Psoas muscle (tissue), 8 donors: ENCODE data around the gene PRDM2. TPM values are rescaled to one million over a fixed set of nuclear protein-coding genes. Genes with fewer than 3 reads are reported as not detected.

Source experiments
- ATAC-seq, 4 donors: fragments of 200-7000 bp; cut with Tn5 transposase; one replicate each; pipeline ENCODE4 v1.9.1; 2020; ENCODE audit warnings: moderate library complexity in 3 of 4, mild to moderate bottlenecking in 2 of 4
- DNase-seq, 2 donors: peaks; one replicate each; pipeline ENCODE4 v3.0.0-alpha.2; 2020
- H3K27ac ChIP-seq: fragments of 200-600 bp; one replicate; pipeline ENCODE4 v1.8.0; 2022
- H3K27me3 ChIP-seq, 3 donors: fragments of 200-600 bp in 1 of 3; one replicate each; pipeline versions ENCODE4 v1.6.1 to v1.8.0; 2013 to 2022; ENCODE audit warnings: low read length in 2 of 3, mild to moderate bottlenecking in 2 of 3, moderate library complexity in 1 of 3; ENCODE audit not compliant: insufficient read depth in 3 of 3
- H3K36me3 ChIP-seq, 2 donors: fragments of 200-600 bp in 1 of 2; one replicate each; pipeline versions ENCODE4 v1.6.1 to v1.8.0; 2013 to 2022; ENCODE audit warnings: low read depth in 1 of 2, mild to moderate bottlenecking in 1 of 2, moderate library complexity in 1 of 2; ENCODE audit not compliant: insufficient read depth in 1 of 2
- H3K4me1 ChIP-seq: fragments of 200-600 bp; one replicate; pipeline ENCODE4 v1.8.0; 2022
- H3K4me3 ChIP-seq: fragments of 200-600 bp; one replicate; pipeline ENCODE4 v1.8.0; 2022; ENCODE audit warnings: mild to moderate bottlenecking
- H3K9me3 ChIP-seq: fragments of 200-600 bp; one replicate; pipeline ENCODE4 v1.8.0; 2022
- WGBS, 3 donors: extraction: QIAGEN DNeasy Blood & Tissue Kit; methylation state at CpG; one replicate each; pipeline versions ENCODE4 v1.1.6 to v1.1.7; 2013; 5-methylcytosine and 5-hydroxymethylcytosine counted together
- intact Hi-C, 2 donors: fragments of 100-400 bp; cut with DNase I; formaldehyde crosslinking; loops; one replicate each; pipeline versions ENCODE4 v1.11.0 to v1.14.2; 2022
- polyA plus RNA-seq, 3 donors: library from polyadenylated mRNA; stranded (reverse); fragments of 200-250 nt; gene quantifications; one replicate each; pipeline ENCODE4 v1.2.3, GENCODE V29; 2013
- total RNA-seq, 4 donors: library from RNA; stranded (reverse); fragmentation: NEBNext Ultra II Directional in 2 of 4; extraction: Animal tissue kit (Norgen Biotek cat#: 25700) in 2 of 4; gene quantifications; one replicate each; pipeline versions ENCODE4 v1.2.1 to v1.2.4, GENCODE V29; 2021 to 2023
- TF ChIP-seq, protein P1 (sequence below): fragments of 200-600 bp; IDR thresholded peaks from one replicate; pipeline ENCODE4 v1.8.0; 2022; ENCODE audit warnings: antibody characterized with exemption
- donor health status: healthy with polysubstance abuse.
- donor health status: DM: no; HTN: no; CAD: no; lungs with moderate emphysema.
- donor health status: Bipolar disorder and iron deficiency.
- donor health status: healthy.
- donor health status: DM: yes; HTN: yes; CAD: no.
- donor health status: DM: no; HTN: no; CAD: no.
- donor health status: DM: no; HTN: no; CAD: no.
- donor health status: DM: yes; HTN: yes; CAD: no.

PRDM2 gene
- total and polyA plus RNA-seq, 7 donors = 12.1 to 84.3 (median 44.3) TPM

- Histone ChIP-seq H3K4me3 (no peak overlapping the region), H3K4me1 (no peaks in the 10 kb centered on the region), H3K9me3 (no peaks in the 10 kb centered on the region), H3K36me3 (peaks cover 0 to 28% of the 10 kb centered on the region in 2 donors), H3K27ac (no peak overlapping the region), H3K27me3 (no peaks in the 10 kb centered on the region)
- no peak for DNase-seq
- TF ChIP-seq, protein P1, sequence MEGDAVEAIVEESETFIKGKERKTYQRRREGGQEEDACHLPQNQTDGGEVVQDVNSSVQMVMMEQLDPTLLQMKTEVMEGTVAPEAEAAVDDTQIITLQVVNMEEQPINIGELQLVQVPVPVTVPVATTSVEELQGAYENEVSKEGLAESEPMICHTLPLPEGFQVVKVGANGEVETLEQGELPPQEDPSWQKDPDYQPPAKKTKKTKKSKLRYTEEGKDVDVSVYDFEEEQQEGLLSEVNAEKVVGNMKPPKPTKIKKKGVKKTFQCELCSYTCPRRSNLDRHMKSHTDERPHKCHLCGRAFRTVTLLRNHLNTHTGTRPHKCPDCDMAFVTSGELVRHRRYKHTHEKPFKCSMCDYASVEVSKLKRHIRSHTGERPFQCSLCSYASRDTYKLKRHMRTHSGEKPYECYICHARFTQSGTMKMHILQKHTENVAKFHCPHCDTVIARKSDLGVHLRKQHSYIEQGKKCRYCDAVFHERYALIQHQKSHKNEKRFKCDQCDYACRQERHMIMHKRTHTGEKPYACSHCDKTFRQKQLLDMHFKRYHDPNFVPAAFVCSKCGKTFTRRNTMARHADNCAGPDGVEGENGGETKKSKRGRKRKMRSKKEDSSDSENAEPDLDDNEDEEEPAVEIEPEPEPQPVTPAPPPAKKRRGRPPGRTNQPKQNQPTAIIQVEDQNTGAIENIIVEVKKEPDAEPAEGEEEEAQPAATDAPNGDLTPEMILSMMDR = no peak
- WGBS, 3 donors = 85 to 86% (median 85%) methylated on average over 2 of the region's 2 CpGs
- intact Hi-C loops = loop anchor here in 1 of 2 donors (5.0 to 10.0 kb wide), 2 partner anchors 129 to 159 kb away; no protein-coding TSS in a partner anchor
- no peak for ATAC-seq
Measured at GRCh38 chr1:13826009-13826408, 126.0 kb downstream of the PRDM2 start.

GRCh38 chr1:13826591-13826990 is 126.6 kb downstream of the PRDM2 start:
- Histone ChIP-seq H3K9me3 (no peaks in the 10 kb centered on the region), H3K4me1 (no peaks in the 10 kb centered on the region), H3K27ac (no peak overlapping the region), H3K4me3 (no peak overlapping the region), H3K36me3 (peaks cover 0 to 26% of the 10 kb centered on the region in 2 donors), H3K27me3 (no peaks in the 10 kb centered on the region)
- TF ChIP-seq, protein P1 = no peak
- intact Hi-C loops = loop anchor here in 1 of 2 donors (5.0 to 10.0 kb wide), 2 partner anchors 128 to 159 kb away; no protein-coding TSS in a partner anchor
- 79 to 88% (median 83%) methylated on average over 6 of the region's 6 CpGs for WGBS, 3 donors
- no peak for ATAC-seq
- no peak for DNase-seq

GRCh38 chr1:13828454-13829151 is 128.6 kb downstream of the PRDM2 start:
- WGBS, 3 donors = 41 to 46% (median 45%) methylated on average over 18 of the region's 18 CpGs
- no peaks in the 10 kb centered on the region for H3K9me3 ChIP-seq
- peak; percentile 40 to 67 (median 59) for ATAC-seq
- no peak overlapping the region for H3K4me3 ChIP-seq
- H3K4me1 ChIP-seq = no peaks in the 10 kb centered on the region
- peak in 1 of 2 donors; percentile 67 for DNase-seq
- TF ChIP-seq, protein P1 = peak; percentile 43
- no peaks in the 10 kb centered on the region for H3K27me3 ChIP-seq
- intact Hi-C loops = loop anchor here in 1 of 2 donors (5.0 to 10.0 kb wide), 2 partner anchors 126 to 161 kb away; no protein-coding TSS in a partner anchor
- no peak overlapping the region for H3K27ac ChIP-seq
- peaks cover 0 to 10% of the 10 kb centered on the region in 2 donors for H3K36me3 ChIP-seq

DNA sequence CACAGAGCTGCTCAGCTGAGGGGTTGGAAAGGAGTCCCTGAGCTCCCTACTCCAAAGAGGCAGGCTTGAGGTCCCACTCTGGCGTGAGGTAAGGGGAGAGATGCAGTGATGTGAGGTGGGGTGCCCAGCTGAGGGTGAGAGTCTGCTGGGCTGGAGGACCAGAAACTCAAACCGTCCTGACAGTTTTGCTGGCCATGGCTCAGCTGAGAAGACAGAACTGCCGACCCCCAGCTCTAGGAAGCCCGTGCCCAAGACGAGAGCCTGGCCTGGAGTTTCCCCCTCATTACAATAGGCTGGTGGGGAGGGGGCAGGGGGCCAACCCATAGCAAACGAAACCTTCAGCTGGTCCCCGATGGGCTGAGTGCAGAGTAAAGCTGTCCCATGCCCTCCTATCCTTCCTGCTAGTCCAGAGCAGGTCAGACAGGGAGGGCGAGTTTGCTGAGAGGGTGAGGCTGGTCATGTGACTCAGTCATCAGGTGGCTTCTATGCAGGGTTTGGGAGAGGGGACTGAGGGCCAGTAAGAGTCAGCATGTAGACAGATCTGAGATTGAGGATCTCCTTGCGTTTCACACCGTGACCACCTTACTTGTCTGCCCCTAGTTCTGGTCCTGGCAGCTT is 129.3 kb downstream of the PRDM2 start:
- no peak overlapping the region for H3K4me3 ChIP-seq
- 76 to 83% (median 77%) methylated on average over 10 of the region's 10 CpGs for WGBS, 3 donors
- no peak for ATAC-seq

More for the DNA sequence above, 129.3 kb downstream of the PRDM2 start:
- Histone ChIP-seq H3K27me3 (no peaks in the 10 kb centered on the region), H3K9me3 (no peaks in the 10 kb centered on the region), H3K4me1 (no peaks in the 10 kb centered on the region), H3K27ac (no peak overlapping the region), H3K36me3 (peaks cover 0 to 4% of the 10 kb centered on the region in 2 donors)
- DNase-seq = no peak
- TF ChIP-seq, protein P1 = no peak
- intact Hi-C loops = loop anchor here in 1 of 2 donors (5.0 to 10.0 kb wide), 2 partner anchors 126 to 162 kb away; no protein-coding TSS in a partner anchor
